NCI-H1092 treated with DMSO at 0.1 percent for 48 hours (cell line): ENCODE results near the gene TYW3.

ENCODE experiments used
- DNase-seq: peaks from one replicate; lab custom pipeline; 2025; lab: John Stamatoyannopoulos, UW

The TYW3 gene, protein sequence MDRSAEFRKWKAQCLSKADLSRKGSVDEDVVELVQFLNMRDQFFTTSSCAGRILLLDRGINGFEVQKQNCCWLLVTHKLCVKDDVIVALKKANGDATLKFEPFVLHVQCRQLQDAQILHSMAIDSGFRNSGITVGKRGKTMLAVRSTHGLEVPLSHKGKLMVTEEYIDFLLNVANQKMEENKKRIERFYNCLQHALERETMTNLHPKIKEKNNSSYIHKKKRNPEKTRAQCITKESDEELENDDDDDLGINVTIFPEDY

GRCh38 chr1:74732960-74733603 lies at the start of gene TYW3, which contains the start of gene CRYZ:
Gene TYW3 (plus strand): TSS chr1:74733152. CDS start chr1:74733245, 93 bp downstream.
Gene CRYZ (minus strand): TSS chr1:74733050. CDS start chr1:74724821, 8,229 bp downstream.
- DNase-seq, result peak; percentile 87

GRCh38 chr1:74683656-74684055 lies 49.3 kb upstream of the TYW3 start:
- DNase-seq, result no peak

GRCh38 chr1:74684301-74684700 lies 48.7 kb upstream of the TYW3 start:
- no peak for DNase-seq

- DNase-seq, result no peak
Measured at GRCh38 chr1:74686928-74687327, 46.0 kb upstream of the TYW3 start.

- peak; percentile 58 for DNase-seq
Measured at GRCh38 chr1:74689621-74690363, 43.2 kb upstream of the TYW3 start.

GRCh38 chr1:74690364-74690696 lies 42.6 kb upstream of the TYW3 start:
- DNase-seq, result peak; percentile 24

DNA sequence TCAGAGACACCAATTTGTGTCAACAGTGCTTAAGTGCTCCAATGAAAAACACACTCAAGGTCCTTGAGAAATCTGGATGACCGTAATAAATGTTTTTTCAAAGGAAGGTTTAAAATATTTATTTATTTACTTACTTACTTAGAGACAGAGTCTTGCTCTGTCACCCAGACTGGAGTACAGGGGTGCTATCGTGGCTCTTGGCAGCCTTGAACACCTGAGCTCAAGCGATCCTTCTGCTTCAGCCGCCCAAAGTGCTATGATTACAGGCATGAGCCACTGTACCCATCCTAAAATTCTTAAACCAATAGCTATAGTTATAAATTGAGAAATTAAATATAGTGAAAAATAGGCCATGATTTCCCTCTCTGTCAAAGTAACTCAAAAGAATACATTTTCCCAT lies 42.0 kb upstream of the TYW3 start:
- peak; percentile 11 for DNase-seq

DNA sequence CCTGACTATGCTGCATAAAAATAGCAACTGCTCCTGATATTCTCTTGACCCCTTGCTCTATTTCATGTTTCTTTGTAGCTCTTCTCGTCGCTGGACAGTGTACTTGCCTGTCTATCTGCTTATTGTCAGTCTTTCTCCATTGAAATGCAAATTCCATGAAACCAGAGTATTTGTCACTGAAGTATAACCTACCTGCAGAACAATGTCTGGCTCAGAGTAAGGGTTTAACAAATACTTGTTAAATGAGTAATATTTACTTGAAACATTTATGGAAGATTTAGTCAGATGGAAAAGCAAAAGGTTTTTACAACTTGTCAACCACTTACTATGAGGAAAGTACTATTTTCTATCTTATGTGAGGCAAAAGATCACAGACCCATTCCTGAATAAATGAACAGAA lies 39.5 kb upstream of the TYW3 start:
- no peak for DNase-seq

DNA sequence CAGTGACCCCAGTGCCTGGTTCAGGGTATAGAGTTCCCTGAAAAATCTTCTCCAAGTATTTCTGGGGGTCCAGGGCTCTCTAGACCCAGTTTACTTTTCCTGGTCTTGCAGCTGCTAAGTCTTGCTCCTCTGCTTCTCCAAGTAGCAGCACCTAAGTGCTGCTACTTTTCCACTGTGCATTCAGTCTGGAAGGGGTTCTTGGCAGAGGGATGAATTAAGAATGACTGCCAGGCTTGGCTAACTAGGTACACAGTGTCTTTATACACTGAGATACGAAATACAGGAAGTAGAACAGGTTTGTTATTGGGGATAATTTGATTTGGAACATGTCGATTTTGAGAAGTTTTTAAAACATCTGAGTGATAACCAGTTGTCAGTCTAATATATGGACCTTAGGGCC lies 35.1 kb upstream of the TYW3 start:
- DNase-seq, result no peak

GRCh38 chr1:74699331-74699730 lies 33.6 kb upstream of the TYW3 start:
- no peak for DNase-seq

DNA sequence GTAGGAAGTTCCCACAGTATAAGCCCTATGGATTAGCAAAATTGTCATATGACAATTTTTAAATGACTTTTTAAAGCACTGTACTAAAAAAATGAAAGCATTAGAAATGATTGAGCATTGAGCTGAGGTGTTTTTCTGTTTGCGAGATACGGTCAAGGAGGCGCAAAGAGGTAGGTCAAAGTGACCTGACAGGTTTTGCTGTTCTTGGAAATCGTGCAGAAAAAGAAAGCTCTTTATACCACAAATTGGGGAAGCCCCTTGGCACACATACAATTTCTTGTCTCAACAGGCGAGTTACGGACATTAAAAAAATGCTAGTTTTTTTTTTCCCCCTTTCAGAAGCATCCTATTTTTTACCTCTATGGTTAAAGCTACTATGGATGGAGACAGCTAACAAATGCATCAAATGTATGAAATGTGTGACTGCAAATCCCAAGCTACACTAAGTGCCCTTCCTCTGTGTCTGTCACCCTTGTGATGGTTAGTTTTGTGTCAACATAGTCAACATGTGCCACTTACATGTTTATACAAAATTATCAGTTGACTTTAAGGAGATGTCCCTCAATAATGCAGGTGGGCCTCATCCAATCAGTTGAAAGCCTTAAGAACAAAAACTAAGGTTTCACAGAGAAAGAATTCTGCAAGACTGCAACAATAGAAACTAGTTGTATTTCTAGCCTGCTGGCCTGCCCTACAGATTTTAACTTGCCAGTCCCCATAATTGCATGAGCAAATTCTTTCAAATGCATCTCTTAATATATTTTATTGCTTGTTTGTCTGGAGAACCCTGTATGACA lies 29.4 kb upstream of the TYW3 start:
- DNase-seq, result no peak

DNA sequence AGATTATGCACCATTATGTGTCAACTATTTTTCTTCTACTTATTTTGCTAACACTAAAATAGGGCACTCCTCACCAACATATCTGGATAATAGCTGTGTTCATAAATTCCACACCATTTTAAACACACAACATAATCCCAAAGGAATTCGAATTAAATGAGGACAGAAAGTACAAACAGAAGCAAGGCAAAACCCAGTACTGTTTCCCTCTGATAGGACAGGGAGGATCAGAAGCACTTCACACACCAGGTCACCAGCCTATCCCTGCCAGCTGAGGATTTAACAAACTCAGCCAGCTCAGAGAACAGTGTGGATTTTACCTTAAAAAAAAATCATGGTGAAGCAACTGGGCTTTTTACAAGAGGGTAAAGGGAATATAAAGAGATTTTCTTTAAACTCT lies 20.1 kb upstream of the TYW3 start:
- no peak for DNase-seq

- no peak for DNase-seq
Measured at GRCh38 chr1:74713849-74714248, 19.1 kb upstream of the TYW3 start.

DNA sequence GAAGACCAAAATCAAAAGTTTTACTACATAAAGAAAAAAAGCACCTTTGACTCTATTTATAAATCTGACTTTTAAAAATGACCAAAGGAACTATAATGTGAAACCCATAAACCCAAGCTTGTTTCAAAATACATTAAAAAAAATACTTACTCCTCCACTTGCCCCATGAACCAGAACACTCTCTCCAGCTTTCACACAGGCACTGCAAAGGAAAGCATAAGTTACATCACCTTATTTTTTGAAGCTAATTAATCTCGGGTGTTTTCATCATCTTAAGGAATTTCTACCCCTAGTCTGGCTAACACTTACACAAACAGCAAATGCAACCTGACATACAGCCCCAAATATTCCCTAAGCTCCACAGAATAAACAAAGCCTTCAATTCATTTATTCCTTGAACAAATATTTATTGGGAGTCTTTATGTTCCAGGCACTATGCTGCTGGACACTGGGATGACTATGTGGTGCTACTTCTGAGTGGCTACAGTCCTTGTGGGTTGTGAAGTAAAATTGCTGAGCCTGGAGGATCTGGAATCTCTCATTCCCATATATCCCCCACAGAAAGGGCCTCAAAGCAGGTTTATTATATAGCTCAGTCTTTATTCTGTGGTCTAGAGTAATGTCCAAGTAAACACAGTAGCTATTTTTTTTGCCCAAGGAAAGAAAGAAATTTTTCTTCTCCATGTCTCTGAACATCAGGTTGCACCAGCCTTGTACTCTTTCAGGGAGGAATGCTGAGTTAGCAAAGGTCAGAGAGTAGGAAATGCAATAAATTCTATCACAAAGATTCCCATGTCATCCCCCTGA lies 18.3 kb upstream of the TYW3 start:
- DNase-seq, result no peak

GRCh38 chr1:74715236-74715502 lies 17.8 kb upstream of the TYW3 start:
- DNase-seq, result no peak

- DNase-seq, result no peak
Measured at GRCh38 chr1:74715806-74716205, 17.1 kb upstream of the TYW3 start.

- DNase-seq, result no peak
Measured at GRCh38 chr1:74716822-74717221, 16.1 kb upstream of the TYW3 start.

DNA sequence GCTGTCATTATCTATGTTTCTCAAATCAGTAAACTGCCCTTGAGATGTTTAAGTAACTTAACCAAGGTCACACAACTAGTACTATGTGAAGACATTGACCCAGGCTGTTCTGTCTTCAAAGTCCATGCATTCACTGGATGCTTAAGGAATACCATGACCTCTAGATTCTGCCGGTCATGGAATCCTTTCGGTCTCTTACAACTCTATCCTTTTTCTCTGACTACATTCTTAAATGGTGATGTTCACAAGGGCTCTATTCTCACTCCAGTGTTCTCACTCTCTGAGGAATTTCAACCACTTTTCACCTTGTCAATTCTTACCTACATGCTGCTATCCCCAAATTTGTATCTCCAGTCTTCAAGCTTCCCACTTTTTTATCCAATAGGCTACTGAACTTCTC lies 15.3 kb upstream of the TYW3 start:
- no peak for DNase-seq

- no peak for DNase-seq
Measured at GRCh38 chr1:74726063-74726462, 6.9 kb upstream of the TYW3 start.

GRCh38 chr1:74728736-74729135 lies 4.2 kb upstream of the TYW3 start:
- no peak for DNase-seq

- no peak for DNase-seq
Measured at GRCh38 chr1:74729741-74730478, 3.0 kb upstream of the TYW3 start.
